Osteoblast (primary cell): Measurements from ENCODE around the gene ECI2. TPM values are rescaled to one million over a fixed set of nuclear protein-coding genes. Genes with fewer than 3 reads are reported as not detected.

Source experiments
- DNase-seq: peaks from one replicate; pipeline ENCODE4 v3.0.0; 2011; ENCODE audit warnings: low spot score, mixed read lengths; ENCODE audit not compliant: insufficient read length; ENCODE audit errors: missing footprints
- H2AFZ ChIP-seq: 2 replicates; pipeline ENCODE4 v1.6.0; 2011; ENCODE audit warnings: mild to moderate bottlenecking, low read length
- H3K27ac ChIP-seq: 2 replicates; pipeline ENCODE4 v1.5.1; 2011; ENCODE audit warnings: mild to moderate bottlenecking, low read depth, low read length, moderate library complexity
- H3K27me3 ChIP-seq: 2 replicates; pipeline ENCODE4 v1.6.0; 2012; ENCODE audit warnings: mild to moderate bottlenecking, control low read depth, inconsistent platforms, low read length, moderate library complexity; ENCODE audit not compliant: insufficient read depth
- H3K36me3 ChIP-seq: 2 replicates; pipeline ENCODE4 v1.5.1; 2011; ENCODE audit warnings: mild to moderate bottlenecking, low read length, control low read depth, moderate library complexity; ENCODE audit not compliant: insufficient read depth
- H3K4me1 ChIP-seq: 2 replicates; pipeline ENCODE4 v1.5.1; 2011; ENCODE audit warnings: mild to moderate bottlenecking, low read length, control low read depth, moderate library complexity; ENCODE audit not compliant: insufficient read depth
- H3K4me2 ChIP-seq: 2 replicates; pipeline ENCODE4 v1.6.0; 2011; ENCODE audit warnings: mild to moderate bottlenecking, low read length; ENCODE audit not compliant: insufficient read depth
- H3K4me3 ChIP-seq: fragments of 200-600 bp; sonication (generic); 3 replicates; pipeline ENCODE4 v1.5.1; 2012; ENCODE audit warnings: mild to moderate bottlenecking, low read length, inconsistent platforms; ENCODE audit not compliant: insufficient read depth
- H3K79me2 ChIP-seq: 2 replicates; pipeline ENCODE4 v1.6.0; 2012; ENCODE audit warnings: mild to moderate bottlenecking, low read length, control low read depth, inconsistent platforms; ENCODE audit not compliant: insufficient read depth
- H3K9me3 ChIP-seq: 2 replicates; pipeline ENCODE4 v1.5.1; 2011; ENCODE audit warnings: low read depth, low read length, control low read depth
- H4K20me1 ChIP-seq: 2 replicates; pipeline ENCODE4 v1.6.0; 2012; ENCODE audit warnings: mild to moderate bottlenecking, low read length, control low read depth; ENCODE audit not compliant: insufficient read depth
- total RNA-seq: library from RNA; depleted of rRNA; stranded (reverse); fragments of >200 nt; gene quantifications from 2 replicates; pipeline ENCODE4 v1.2.3, GENCODE V29; 2012
- TF ChIP-seq, protein P1 (sequence below): IDR thresholded peaks from 2 replicates; pipeline ENCODE4 v1.5.1; 2011; ENCODE audit warnings: mild to moderate bottlenecking, low read depth, low read length, moderate library complexity; ENCODE audit errors: extremely low read depth

ECI2 gene
- total RNA-seq, 1 donor = 76.0 TPM

- no peak overlapping the region for H3K4me3 ChIP-seq
- H3K9me3 ChIP-seq = no peaks in the 10 kb centered on the region
- no peak overlapping the region for H2AFZ ChIP-seq
- no peaks in the 10 kb centered on the region for H3K79me2 ChIP-seq
- DNase-seq = no peak
- H4K20me1 ChIP-seq = no peaks in the 10 kb centered on the region
- peaks cover 39% of the 10 kb centered on the region for H3K36me3 ChIP-seq
- no peak overlapping the region for H3K4me2 ChIP-seq
- no peaks in the 10 kb centered on the region for H3K4me1 ChIP-seq
- H3K27me3 ChIP-seq = no peaks in the 10 kb centered on the region
- no peak overlapping the region for H3K27ac ChIP-seq
- TF ChIP-seq, protein P1, sequence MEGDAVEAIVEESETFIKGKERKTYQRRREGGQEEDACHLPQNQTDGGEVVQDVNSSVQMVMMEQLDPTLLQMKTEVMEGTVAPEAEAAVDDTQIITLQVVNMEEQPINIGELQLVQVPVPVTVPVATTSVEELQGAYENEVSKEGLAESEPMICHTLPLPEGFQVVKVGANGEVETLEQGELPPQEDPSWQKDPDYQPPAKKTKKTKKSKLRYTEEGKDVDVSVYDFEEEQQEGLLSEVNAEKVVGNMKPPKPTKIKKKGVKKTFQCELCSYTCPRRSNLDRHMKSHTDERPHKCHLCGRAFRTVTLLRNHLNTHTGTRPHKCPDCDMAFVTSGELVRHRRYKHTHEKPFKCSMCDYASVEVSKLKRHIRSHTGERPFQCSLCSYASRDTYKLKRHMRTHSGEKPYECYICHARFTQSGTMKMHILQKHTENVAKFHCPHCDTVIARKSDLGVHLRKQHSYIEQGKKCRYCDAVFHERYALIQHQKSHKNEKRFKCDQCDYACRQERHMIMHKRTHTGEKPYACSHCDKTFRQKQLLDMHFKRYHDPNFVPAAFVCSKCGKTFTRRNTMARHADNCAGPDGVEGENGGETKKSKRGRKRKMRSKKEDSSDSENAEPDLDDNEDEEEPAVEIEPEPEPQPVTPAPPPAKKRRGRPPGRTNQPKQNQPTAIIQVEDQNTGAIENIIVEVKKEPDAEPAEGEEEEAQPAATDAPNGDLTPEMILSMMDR = no peak
Observed at GRCh38 chr6:4066029-4066755, 69.2 kb downstream of the ECI2 start.

Other genes starting within 250 kb of the ECI2 start
- not detected in 2 replicates for gene FAM217A, start 56.4 kb downstream of the ECI2 start, total RNA-seq